RPMI7951 (cell line): ENCODE data around the gene GKN1. TPM values are rescaled to one million over a fixed set of nuclear protein-coding genes. Genes with fewer than 3 reads are reported as not detected.

ENCODE experiments used
- DNase-seq: peaks from one replicate; pipeline ENCODE4 v3.0.0-alpha.2; 2012; ENCODE audit warnings: low read depth
- total RNA-seq: library from RNA; depleted of rRNA; stranded (reverse); fragments of >200 nt; shearing (Covaris generic); gene quantifications from 2 replicates; pipeline ENCODE4 v1.2.3, GENCODE V29; 2014

Gene GKN1
- total RNA-seq, 1 experiment from 2014 or later, result not detected

DNA sequence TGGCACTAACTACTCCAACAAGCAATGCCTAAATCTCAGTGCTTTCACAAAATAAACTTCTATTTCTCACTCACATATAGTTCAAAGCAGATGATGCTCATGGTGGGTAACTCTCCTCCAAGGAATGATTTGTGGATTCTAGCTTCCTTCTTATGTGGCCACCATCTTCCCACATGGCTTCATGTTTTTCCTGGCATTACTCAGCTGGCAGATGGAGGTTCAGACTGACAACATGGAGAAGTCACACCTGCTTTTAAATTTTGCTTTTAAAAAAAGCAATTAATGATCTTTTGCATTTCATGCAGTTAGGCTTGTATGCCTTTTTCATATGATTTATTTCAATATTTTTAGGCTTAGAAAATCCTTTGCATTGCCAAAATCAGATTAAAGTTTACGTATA, 15.4 kb upstream of the GKN1 start:
- DNase-seq, result no peak

DNA sequence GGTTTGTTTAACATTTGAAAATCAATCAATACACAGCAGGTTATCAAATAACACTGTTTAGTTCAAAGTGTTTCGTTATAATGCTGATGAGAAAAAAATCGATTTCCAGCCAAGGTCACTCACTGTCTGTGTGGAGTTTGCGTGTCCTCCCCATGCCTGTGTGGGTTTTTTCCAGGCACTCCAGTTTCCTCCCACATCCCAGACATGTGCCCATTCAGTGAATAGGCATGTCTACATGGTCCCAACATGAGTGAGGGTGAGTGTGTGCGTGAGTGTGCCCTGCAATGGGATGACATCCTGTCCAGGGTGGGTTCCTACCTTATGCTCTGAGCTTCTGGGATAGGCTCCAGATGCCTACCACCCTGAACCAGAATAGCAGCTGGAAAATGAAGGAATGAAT, 13.1 kb upstream of the GKN1 start:
- no peak for DNase-seq

DNA sequence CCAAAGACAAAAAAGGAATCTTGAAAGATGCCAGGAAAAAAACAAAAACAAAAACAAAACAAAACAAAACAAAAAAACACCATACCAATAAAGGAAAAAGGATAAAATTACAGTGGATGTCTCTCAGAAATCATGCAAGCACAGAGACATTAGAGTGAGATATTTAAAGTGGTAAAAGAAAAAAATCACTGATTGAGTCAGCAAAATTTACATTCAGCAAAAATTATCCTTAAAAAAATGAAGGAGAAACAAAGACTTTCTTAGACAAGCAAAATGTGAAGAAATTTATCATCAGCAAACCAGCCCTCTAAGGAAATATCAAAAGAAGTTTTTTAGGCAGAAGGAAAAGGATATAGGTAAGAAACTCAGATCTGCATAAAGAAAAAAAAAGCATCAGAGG, 10.2 kb upstream of the GKN1 start:
- DNase-seq, result no peak

DNA sequence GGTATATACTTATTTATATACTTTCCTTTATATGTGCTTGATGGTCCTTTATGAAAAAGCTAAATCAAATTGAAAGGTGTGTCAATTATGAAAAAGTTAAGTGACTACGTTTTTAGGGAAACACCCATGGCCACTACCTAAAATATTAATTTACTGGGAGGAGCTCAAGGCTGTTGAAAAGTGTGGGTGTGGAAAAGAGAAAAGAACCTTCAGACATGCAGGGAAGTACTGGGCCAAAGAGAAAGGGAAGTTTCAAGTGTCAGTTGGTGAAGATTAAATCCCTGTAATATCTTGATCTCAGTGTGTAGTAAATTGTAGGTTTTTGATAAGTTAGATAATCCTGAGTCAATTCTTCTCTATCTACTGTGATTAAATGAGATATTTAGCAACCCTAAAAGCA, 6.2 kb upstream of the GKN1 start:
- DNase-seq, result no peak

DNA sequence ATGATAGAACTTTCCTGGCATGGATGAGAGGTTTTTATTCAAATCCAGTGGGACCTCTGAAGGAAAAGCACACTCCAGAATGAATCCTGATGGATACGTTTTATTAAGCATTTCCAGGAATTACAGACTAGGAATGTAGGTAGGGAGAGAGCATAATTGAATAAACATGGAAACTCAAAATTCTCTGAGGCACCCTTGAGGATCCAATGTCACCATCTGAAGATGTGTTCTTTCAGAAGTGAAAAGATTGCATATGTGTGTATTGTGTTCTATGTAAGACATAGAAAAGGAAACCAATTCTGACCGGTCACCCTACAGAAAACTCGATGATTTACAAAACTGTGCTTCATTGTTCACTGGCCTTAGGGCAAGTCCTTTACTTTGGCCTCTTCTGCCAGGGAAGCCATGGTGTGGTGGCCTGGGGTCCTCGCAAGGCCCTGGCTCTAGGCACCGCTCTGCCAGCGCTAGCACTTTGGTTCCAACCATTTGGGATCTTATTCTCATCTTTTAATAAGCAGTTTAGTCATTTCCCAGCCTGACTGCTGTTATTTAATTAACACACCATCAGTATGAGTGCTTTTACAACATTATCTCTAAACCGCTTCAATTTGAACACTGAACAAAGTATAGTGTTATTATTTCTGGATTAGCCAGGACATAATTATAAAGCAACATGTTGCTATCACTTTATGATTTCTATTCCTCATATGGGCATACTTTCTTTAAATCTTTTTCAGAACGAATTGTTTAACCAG, 4.5 kb upstream of the GKN1 start:
- DNase-seq, result no peak

DNA sequence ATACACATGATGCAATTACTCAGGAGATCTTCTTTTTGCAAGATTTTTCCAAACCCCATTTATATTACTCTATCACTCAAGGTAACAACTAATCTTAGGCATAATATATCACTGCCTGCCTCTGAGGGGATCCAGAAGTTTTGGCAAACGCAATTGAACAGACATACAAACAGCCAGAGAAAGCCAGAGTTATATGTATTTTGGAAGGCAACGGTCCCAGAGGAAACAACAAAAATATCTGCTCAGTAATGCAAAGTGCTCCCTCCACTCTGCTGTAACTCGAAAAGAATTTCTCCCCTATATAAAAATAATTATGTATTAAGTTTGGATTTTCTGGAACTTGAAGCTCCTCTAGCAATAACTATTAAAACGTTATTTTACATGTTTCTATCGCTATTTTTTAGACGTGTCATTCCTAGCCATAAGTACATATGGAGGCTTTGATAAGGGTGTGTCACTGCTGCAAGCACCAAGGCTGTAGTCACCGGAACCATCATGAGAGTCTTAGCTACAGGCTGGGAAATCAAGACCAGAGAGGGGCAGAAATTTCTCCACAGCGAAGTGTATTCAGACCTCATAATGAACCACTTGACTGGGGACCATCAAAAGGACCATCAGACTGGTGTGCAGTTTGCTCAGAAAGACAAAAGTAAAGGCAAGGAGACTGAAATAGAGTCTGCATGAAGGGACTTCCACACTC, 3.7 kb upstream of the GKN1 start:
- no peak for DNase-seq

DNA sequence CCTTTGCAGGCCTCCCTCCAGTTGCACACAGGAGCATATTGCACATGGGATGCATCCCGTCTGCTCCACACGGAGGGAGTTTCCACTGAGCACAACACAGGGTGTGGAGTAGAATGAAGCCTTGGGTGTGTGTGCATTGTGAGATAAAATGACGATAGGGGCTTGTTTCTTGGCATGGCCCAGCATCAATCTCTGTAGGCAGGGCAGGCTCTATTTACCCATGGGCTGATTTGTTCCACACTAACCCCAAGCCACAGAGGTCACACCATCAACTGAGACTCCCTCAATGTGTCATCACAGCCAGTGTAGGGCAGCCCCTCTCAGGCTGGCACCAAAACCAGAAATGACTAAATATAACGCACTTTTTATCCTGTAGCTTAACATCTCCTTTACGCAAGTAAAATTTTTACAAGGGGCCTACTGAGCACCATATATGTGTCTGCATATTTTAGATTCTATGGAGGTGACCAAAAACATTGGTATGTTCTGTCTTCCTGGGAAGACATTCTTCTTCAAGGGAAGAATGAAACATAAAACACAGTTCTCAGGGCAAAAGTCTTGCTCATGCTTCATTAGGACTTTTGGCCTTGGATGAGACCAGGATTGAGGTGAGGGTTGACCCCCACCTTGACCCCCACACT, 2.7 kb upstream of the GKN1 start:
- peak; percentile 97 for DNase-seq

DNA sequence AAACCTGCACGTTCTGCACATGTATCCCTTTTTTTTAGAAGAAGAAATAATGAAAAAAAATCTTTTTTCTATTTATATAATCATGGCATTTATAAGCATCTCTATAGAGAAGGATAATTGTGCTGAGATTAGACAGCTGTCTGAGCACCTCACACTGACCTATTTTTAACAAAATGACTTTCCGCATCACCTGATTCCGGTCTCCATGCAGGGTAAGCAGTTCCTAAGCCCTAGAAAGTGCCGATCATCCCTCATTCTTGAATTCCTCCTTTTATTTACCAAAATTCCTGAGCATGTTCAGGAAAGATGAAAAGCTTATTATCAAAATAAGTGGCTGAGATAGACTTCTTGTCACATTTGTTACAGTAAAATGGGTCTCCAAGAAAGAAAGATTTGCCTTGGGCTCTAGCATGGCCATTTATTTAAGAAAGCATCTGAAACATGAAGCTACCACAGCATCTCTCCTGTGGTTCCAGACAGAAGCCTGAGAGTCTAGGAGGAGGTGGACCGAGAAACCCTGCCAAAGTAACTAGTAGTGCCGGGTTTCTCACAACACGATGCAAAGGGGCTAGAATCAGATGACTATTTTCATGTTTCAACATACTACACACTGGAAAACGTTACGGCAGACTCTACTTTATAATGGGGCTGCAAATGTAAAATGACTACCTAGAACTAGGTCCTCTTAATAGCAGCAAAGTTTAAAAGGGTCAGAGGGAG, 670 bp downstream of the GKN1 start:
- DNase-seq, result no peak

DNA sequence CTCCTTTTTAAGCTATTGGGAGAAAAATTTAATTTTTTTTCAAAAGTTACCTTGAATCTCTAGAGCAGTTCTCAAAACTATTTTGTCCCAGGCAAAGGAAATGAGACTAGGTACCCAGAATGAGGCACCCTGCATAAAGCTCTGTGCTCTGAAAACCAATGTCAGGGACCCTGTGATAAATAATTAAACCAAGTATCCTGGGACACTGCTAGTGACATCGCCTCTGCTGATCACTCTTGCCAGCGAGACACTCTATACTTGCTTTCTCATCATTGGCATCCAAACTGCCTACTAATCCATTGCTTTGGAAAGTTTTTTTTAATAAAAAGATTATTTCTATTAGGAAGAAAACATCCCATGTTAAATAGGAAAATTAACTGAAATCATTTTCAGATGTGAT, 1.4 kb downstream of the GKN1 start:
- no peak for DNase-seq

DNA sequence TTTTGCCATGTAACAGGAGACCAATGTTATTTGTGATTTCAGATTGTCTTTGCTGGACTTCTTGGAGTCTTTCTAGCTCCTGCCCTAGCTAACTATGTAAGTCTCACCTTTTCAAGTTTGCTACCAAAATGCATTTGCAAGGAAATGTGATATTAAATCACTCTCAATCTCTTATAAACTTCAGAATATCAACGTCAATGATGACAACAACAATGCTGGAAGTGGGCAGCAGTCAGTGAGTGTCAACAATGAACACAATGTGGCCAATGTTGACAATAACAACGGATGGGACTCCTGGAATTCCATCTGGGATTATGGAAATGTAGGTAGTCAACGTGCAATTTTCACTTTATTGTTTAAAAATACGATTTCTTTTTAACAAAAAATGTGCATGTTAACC, 3.0 kb downstream of the GKN1 start:
- DNase-seq, result no peak

DNA sequence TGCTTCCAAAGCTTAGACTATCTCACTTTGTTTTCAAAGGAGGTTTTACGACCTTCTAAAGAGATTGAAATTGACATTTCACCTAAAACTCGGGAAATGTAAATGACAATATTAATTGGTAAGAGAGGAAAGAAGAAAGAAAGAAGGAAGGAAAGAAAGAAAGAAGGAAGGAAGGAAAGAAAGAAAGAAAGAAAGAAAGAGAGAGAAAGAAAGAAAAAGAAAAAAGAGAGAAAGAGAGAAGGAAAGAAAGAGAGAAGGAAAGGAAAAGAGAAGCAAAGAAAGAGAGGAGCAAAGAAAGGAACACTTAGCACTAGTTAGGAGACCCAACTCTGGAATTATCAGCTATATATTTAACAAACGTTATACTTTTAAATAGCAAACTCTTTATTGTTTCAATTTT, 3.7 kb downstream of the GKN1 start:
- DNase-seq, result no peak

DNA sequence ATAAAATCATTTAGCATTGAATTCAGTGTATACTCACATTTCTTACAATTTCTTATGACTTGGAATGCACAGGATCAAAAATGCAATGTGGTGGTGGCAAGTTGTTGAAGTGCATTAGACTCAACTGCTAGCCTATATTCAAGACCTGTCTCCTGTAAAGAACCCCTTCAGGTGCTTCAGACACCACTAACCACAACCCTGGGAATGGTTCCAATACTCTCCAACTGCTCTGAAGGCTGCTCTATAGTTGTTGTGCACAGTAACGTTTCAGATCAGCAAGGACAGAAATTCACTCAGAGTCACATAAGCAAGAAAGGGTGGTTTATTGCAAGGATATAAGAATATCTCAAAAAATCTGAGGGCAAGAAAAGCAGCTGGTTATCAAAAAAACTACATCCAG, 6.5 kb downstream of the GKN1 start:
- DNase-seq, result peak; percentile 19

DNA sequence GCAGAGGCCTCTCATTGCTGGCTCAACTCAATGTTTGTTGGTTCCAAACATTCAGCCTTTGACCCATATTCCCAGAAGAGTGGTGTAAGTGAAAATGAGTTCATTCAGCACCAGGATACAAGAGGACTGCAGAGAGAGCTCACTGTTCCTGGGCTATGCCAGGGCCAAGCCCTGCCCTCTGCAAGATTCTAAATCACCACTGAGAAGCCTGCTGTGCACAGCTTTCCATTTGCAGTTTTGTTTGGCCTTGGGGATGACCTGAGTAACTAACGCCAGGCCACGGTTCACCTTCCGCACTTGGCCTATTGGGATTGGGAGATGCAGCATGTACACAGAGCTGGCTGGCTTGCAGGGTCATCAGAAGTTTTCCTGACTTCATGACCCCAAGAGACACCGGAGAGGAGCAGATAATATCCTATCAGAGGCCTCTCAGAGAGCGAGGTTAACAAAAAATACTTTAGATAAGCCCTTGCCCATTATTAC, 12.6 kb downstream of the GKN1 start:
- DNase-seq, result no peak

DNA sequence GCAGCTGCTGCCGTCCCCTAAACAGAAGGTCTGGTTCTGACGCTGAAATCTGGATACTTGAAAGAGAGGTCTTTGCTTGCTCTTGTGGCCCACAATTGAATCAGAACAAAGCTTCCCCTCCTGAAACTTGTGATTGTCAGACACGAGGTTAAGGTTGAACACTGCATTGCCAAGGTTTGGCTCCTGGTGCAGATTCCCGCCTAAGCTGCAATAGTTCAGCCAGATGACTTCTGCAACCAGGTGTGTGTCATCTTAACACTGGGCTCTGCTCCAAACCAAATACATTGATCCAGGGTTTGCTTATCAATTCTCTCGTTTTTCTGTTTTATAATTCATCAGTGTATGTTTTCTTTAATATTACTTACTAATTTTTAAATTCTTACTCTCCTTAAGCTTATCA, 14.6 kb downstream of the GKN1 start:
- no peak for DNase-seq

DNA sequence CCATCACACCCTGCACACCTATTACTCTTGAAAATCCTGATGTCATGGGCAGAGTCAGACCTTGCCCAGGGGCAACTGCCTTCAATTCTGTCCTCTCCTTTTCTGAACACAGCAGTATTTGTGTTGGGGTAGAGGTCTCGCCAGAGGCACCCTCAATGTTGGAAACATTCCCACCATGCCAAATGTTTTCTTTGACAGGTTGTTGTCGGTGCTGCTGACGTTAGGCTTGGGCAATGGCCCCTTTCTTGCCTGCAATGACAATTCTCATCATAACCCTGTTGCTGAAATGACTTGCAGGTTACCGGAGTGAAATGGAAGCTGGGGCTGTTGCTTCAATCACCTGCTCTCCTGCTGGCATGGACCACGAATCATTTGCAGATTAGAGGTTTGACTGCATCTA, 17.9 kb downstream of the GKN1 start:
- DNase-seq, result no peak

DNA sequence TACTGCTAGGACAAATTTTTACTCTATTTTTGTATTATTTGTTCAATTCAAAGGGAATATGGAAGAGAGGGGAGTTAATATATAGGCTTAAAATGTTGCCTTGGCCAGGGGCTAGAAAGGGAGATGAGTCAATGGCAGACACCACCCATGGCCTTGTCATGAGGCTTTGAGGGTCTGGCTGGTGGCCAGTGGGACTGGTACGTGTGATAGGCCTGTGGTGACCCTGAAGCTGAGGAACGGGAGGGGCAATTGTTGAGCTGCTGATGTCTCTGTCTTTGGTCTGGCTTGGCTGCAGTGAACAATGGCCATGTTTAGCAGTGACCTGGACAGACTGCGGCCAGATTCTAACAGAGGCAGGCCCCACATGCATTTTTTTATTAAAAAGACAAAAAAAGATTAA, 18.5 kb downstream of the GKN1 start:
- DNase-seq, result peak; percentile 77

DNA sequence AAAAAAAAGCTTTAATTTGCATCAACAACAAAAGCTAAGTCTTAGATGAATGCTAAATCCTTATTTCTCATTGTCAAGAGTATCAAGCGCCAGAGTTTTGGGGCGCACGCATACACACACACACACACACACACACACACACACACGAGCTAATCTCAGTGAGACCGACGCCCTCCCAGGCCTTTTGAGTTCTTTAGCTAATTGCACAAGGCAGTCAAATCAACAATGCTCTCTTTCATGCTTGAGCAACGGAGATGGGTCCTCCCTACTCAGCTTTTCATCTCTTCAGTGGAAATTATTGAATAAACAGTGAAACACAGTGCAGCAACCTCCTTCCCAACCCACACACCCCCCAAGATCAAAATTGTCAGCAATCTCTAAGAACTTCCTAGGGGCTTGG, 19.2 kb downstream of the GKN1 start:
- peak; percentile 38 for DNase-seq

DNA sequence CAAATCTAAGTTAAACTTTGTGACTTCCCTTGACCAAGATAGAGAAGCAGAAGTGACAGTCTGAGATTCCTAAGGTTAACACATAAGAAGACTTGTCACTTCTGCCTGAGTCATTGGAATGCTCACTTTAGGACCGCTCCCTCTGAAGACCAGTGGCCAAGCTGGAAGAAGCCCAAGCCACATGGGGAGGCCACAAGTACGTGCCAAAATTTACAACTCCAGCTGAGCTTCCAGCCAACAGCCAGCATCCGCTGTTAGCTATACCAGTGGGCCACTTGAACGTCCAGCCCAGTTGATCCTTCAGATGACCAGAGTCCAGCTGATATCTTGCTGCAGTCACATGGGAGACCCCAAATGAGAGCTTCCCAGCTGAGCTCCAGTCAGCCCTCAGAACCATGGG, 20.4 kb downstream of the GKN1 start:
- peak; percentile 96 for DNase-seq

DNA sequence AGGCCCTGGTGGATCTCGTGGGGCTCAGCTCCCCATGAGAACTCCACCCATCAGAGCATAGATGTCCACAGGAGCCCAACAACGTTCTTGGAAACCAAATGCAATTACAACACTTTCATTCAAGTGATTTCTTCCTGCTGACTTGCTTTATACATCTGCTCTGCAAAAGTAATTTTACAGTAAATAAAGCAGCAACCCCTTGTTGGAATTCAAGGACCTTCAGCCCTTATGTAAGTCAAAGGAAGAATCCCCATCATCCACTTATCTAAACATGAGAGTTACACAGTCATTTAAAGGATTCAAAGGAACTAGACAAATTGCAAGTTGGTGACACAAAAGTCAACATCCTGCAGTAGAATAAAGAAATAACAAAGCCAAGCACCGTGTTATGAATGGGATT, 21.5 kb downstream of the GKN1 start:
- no peak for DNase-seq

DNA sequence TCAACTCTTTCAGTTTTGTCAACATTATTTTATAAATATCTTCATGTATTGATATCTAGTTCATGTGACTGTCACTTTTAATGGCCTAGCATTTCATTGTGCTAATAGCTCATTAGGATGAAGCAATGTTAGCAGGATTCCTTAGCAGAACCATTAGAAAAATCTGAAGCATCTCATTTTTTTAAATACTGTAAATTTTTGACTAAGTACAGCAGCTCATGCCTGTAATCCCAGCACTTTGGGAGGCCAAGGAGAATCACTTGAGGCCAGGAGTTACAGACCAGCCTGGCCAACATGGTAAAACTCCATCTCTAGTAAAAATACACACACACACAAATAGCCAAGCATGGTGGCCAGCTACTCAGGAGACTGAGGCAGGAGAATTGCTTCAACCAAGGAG, 23.0 kb downstream of the GKN1 start:
- no peak for DNase-seq

DNA sequence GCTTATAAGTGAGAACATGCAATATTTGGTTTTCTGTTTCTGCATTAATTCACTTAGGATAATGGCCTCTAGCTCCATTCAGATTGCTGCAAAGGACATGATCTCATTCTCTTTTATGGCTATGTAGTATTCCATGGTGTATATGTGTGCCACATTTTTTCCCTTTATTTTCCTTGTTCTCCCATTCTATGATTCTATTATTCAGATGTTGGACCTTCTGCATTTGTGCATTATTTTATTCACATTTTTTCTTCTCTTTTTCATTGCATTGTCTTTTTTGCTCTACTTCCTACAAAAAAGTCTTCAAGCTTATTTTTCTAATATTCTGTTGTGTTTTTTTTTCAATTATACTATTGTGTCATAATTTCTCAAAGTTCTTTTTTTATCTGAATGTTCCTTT, 27.4 kb downstream of the GKN1 start:
- no peak for DNase-seq

DNA sequence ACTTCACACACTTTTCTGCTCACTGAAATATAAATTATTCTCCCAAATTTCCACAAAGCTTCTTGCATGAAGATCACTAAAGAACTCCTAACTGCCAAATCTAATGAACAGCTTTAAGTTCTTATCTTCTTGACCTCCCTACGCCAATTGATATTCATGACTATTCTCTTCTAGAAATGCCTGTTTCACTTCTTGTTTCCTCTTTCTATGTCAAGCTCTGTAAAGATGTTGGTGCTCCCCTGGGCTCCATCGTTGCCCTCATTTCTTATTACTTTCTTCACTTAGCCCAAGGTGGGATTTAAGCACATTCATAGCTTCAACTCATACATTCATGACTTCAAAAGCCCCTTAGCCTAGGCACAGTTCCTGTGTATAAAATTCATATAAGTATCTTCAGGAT, 29.3 kb downstream of the GKN1 start:
- no peak for DNase-seq
